GM18505 (cell line): Measurements from ENCODE around the gene NEURL1B.

Source experiments
- ATAC-seq: cut with Tn5 transposase; IDR thresholded peaks from one replicate; pipeline ENCODE4 v1.9.1; 2021; ENCODE audit not compliant: unreplicated experiment
- POLR2A ChIP-seq: IDR thresholded peaks from 4 replicates; pipeline ENCODE4 v1.6.1; 2011; ENCODE audit warnings: borderline replicate concordance; ENCODE audit not compliant: insufficient read depth, insufficient read length; ENCODE audit errors: extremely low read depth

NEURL1B gene

DNA sequence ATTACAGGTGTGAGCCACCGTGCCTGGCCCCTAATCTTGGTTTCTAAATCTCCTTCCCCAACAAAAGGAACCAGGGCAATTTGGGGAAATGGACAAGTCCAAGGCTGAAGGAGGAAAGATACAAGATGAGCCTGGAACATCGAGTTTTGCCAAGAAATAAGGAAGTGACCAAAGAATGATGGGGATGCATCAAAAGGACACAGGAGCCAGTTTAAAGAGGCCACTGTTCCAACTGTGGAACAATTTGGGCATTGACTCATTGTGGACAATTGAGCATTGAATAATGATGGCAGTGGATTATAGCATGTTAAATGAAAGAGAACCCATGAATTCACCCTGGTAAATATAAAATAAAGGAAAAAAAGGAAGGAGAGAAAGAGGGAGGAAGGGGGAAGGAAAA is 82.4 kb downstream of the NEURL1B start:
- ATAC-seq: no peak
- no peak for TF ChIP-seq POLR2A

DNA sequence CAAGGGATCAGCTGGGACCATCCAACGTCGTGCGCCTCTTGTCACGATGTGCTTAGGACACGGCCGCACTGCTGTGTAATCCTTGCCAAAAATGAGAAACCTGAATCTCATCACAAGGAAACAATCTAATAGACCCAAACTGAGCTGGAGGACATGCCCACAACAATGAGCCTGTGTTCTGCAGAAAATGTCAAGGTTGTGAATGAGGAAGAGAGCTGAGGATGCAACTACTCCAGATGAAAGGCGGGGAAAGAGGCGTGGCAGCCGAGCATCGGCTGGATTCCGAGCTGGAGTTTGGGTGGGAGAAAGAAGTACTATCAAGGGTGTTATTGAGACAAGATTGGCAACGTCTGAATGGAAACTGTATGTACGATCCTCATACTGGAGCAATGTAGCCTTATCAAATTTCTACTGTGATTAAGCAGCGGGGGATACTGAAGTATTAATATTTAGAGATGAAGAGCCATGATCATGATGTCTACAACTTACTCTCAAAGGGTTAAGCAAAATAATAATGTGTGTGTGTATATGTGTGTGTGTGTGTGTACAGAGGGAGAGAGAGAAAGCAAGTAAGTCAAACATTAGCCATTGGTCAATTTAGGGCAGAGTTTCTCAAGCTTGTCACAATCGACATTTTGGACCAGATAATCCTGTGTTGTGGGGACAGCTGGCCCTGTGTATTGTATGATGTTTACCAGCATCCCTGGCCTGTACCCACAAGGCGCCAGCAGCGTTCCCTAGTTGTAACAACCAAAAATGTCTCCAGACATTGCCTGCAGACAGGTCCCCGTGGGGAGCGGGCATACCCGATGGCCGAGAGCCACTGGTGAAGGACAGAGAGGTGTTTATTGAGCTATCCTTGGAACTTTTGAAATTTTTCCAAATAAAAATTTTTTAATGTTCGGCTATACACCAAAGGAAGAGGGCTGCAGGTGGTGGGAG is 83.5 kb downstream of the NEURL1B start:
- no peak for TF ChIP-seq POLR2A
- ATAC-seq: no peak

DNA sequence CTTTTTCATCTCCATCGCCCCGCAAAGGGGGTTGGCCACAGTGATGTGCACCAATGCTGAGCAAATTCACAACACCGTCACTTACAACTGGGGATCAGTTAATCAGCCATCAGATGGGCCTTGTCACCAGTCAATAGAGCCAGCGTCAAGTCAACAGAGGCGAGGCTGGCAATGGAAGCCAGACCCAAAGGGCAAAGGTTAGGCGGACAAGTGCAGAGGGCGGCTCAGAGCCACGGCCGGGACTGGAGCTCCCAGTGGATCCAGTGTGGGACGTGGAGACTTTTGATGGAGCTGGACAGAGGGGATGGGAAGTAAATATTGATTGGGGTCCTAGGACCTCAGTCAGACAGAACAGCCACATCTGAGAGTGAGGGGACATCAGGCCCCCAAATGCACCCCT is 84.2 kb downstream of the NEURL1B start:
- ATAC-seq: no peak
- TF ChIP-seq POLR2A: no peak

DNA sequence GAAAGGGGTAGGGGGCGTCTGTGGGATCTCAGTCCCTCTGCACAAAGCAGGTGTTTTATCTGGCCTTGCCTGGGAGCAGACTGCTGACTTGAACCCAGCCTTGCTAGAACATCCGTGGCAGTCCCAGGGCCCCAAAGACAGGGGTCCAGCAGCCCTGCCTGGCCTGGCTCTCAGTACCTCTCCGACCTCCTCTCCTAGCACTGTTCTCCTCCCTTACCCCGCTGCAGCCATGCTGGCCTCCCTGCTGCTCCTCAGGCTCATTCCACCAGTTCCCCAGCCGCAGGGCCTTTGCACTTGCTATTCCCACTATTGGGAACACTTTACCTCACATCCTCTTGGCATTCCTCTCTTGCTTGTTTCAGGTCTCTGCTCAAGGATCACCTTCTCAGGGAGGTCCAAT is 84.7 kb downstream of the NEURL1B start:
- no peak for TF ChIP-seq POLR2A
- no peak for ATAC-seq

DNA sequence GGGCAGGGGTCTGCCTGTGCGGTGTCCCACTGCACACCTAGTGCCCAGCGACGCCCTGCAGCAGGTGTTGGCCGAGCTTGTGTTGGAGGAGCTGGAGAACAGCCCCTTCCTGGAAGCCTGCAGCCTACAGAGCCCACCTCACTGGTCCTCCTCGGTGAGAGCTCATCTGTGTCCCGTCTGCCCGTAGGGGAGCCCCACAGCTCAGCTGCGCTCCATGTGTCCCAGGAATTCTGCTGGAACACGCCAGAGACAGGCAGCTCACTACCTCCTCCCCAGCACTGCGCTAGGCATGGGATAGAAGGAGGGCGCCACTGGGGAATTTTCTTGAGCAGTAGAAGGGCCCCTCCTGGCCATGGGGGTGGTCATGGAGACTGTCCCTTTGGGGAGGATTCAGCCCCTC is 85.9 kb downstream of the NEURL1B start:
- TF ChIP-seq POLR2A: no peak
- no peak for ATAC-seq

DNA sequence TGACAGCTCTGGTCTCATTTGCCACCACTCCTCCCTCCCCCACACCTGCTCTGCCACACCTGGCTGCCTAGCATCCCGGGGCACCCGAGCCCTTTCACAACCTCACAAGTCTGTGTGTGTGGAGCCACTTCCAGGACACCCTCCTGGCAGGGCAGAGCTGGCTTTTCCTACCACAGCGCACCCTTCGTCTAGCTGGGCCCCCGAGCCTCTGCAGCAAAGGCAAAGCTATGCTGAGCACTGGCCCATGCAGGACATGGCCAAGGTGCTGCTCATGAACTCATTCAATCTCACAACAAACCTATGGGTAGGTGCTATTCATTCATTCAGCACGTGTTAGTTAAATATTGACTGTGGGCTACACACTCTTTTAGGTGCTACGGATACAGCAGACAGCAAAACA is 86.5 kb downstream of the NEURL1B start:
- TF ChIP-seq POLR2A: no peak
- no peak for ATAC-seq

DNA sequence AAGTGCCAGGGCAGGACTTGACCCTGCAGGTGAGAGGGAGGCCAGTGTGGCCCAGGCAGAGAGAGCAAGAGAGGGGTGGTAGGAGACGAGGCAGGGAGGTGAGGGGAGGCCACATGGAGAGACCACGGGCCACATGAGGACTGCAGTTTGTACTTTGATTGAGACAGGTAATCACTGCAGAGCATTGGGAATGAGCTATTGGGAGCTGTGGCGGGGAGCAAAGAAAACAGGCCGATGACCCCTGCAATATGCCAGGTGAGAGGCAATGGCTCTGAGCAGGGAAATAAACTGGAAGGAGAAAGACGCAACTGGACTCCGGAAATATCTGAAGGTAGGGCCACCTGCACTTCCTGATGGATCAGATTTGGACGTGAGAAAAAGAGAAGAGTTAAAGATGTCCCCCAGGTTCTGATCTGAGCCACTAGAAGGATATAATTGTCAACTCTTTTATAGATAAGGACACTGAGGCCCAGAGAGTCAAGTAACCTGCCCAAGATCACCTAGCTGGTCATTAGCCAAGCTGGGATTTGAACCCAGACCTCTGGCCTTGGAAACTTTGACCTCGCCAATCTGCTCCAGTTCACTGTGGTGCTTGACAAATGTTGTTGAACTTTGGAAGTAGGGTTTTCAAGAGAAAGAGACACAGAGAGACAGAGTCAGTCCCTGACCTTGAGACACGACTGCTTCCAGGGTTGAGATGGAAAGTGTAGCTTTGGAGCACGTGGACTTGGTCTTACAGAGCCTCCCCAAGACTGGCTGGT is 87.6 kb downstream of the NEURL1B start:
- no peak for TF ChIP-seq POLR2A
- ATAC-seq: no peak

DNA sequence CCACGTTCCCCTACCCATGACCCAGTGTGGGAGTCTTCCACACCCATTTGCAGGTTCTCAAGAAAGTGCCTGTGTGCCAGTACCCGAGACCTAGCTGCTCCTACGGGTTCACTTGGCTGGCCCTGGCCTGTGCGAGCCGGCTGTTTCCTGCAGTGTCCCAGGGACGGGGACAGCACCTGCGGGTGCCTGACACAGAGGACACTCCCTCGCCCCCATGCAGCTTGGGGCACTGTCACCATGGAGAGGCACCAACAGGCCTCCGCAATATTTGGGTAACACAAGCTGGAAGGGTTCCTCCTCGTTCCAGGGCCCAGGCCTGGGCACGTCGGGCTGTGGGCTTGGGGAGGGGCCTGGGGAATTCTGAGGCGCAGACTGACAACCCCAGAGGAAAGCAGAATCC is 88.5 kb downstream of the NEURL1B start:
- no peak for TF ChIP-seq POLR2A
- ATAC-seq: no peak

DNA sequence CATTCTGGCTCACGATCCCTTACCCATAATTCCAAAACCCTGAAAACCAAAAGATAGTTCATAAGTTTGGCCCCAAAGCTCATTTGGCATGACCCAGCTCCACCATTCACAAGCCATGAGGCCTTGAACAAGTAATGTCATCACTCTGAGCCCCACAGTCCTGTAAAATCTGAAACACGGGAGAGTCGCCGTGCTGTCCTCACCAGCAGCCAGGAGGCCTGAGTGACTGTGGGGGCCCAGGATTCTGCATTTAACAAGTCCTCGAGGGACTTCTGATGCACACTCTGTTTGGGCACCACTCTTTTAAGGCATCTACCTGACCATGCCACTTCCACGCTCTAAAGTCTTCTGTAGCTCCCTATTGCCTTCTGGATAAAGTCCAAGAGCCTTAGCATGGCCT is 89.2 kb downstream of the NEURL1B start:
- TF ChIP-seq POLR2A: no peak
- ATAC-seq: no peak

DNA sequence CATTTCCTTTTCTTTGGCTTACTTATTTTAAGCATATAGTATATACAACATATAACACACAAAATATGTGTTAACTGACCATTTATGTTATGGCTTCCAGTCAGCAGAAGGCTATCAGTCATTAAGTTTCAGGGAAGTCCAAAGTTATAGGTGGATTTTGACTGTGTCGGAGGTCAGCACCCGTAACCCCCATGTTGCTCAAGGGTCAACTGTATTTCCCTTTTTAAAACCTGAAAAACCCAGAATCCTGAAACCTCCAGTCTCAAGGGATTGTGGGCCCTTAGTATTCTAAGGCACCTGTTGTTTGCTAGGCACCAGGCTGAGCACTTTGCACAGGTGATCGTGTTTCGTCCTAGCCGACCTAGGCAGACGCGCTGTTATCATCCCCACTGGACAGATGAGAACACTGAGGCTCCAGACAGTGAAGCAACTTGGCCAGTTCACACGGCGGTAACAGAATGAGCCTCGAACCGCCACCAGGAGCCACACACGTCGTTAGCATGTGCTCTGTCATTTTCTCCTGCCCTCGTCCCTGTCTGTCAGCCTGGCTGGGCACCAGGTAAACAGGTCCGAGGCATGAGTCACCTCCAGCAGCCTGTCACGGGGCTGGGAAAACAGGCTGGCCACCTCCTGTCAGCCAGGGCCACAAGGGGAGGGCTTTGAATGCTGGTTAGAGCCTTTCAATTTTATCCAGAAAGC is 90.1 kb downstream of the NEURL1B start:
- no peak for ATAC-seq
- TF ChIP-seq POLR2A: no peak

DNA sequence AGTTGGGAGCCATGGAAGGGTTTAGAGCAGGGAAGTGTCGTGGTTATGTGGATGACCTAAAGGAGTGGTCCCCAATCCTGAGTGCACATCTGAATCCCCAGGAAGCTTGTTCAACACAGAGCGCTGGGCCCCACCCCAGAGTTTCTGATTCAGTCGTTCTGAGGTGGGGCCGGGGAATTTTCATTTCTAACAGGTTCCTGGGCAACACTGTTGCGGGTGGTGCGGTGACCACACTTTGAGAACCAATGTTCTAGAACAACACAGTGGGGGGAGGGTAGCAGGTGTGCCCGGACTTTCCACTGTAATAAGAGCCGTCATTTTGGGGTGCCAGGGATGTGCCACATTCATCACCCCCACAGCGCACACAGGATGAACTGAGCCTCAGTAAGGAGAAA is 90.6 kb downstream of the NEURL1B start:
- TF ChIP-seq POLR2A: no peak
- ATAC-seq: no peak

DNA sequence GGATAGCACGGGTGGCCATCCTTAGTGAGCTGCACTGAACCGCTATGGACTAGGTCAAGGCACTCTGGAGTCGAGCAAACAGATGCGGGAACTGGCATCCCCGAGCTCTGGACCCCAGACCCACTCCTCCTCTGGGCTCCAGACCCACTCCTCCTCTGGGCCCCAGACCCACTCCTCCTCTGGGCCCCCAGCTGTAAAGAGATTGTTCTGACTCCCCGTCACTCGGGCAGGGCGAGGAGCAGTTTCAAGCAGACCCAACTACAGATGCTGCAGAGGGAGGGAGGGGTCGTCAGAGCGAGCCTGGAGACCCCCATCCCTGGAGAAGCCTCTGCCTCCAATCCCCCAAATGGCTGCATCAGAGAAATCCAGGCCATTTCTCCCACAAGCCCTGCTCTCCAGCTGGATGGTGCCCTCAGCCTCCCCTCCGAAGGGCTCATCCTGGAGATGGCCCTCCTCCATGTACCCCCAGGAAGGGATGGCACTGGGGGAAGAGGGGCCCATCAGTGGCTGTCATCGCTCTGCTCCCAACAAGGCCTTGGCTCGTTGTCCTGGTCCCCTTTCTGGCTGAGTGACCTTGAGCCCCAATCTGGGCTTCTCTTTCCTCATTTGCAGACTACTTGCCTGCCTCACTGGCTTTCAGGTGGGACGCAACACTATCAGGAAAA is 91.3 kb downstream of the NEURL1B start:
- no peak for TF ChIP-seq POLR2A
- no peak for ATAC-seq

DNA sequence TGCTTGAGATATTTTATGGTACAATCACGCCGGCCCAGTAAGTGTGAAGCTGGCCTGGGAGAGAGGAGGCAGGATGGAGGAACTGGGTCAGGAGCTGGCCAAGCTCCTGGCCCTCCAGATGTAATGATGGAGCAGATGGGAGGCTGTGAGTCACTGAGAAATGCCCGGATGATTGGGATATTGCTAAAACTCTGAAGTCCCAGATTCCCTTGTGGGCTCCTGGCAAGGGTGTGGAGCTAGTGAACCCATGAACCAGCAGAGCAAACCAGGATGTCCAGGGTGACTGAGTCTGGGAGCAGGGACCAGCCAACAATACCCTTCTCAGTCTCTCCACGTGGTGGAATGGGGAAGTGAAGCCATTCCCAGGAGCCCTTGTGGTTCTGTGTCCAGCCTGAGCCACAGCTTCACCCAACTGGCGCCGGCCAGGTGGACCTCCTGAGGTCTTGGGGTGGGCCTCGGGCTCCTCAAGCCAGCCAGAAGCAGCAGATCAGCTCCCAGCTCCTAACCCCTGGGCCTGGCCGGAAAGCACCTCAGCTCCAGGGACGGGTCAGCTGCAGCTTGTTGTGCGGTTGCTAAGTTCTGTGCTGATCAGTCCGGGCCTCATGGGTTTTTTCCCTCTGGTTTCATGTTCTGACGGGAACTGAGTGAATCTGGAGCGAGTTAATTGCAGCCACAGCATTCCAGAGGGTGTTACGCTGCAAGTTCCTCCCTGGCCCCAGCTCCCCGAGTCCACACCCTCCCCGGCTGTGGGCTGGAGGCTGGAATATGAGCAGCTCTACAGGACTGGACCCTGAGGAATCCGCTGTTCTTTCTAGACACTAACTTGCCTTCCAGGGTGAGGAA is 92.3 kb downstream of the NEURL1B start:
- no peak for TF ChIP-seq POLR2A
- no peak for ATAC-seq

DNA sequence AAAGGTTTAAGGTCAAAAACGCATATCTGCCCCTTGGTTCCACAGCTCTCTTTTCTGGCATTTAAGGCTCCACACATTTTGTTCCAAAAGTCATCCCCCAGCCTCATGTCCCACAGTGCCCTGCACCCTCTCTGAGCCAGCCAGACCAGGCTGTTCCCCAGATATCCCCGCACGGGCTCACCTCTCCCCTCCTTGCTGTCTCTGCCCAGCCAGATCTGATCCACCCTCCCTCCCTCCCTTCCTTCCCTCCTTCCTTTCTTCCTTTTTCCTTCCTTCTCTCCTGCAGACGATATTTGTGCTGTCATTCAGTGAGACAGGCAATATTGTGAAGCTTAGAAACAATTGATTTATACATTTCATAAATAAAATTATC is 92.9 kb downstream of the NEURL1B start:
- no peak for TF ChIP-seq POLR2A
- ATAC-seq: no peak
